ENCODE measurements around the gene UGGT2. TPM values are rescaled to one million over a fixed set of nuclear protein-coding genes. Genes with fewer than 3 reads are reported as not detected.
A peak's percentile ranks its signal among the peaks of the same experiment; 100 is the strongest.

UGGT2 gene
- total and polyA plus RNA-seq, 7 donors, result 2.1 to 7.2 (median 4.3) TPM

DNA sequence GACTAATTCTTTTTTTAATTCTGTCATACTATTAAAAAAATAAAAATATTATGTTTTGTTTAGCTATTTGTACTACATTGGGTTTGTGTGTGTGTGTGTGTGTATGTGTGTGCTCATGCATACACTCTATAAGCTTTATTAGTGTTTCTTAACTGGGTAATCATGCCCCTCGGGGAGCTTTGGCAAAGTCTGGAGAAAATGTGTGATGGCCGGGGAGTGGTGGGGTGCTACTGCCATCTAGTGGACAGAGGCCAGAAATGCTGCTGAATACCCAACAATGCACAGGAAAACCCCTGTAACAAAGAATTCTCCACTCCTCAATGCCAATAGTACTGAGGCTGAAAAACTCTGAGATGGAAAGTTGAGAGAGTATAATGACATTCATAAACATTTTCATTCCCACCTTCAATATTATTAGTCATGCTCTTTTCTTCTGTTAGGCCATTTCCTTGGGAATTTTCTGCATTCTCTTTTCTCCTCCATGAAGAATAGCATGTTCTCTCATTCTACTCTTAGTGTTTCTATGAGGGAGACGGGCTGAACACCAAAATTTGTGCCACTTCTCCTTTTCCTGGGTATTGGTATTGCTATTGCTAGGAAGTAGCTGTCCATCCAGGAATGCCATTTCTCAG, 219.0 kb downstream of the UGGT2 start:
- no peaks in the 10 kb centered on the region for H3K36me3 ChIP-seq (ENCODE audit: insufficient read depth in 1 of 2, low read depth in 1 of 2)
- DNase-seq (peak; percentile 39 to 70), ATAC-seq (peak; percentile 65 to 86 (median 74))
- H3K9me3 ChIP-seq, result no peaks in the 10 kb centered on the region
- no peak overlapping the region for H3K4me3 ChIP-seq
- TF ChIP-seq, protein P1, sequence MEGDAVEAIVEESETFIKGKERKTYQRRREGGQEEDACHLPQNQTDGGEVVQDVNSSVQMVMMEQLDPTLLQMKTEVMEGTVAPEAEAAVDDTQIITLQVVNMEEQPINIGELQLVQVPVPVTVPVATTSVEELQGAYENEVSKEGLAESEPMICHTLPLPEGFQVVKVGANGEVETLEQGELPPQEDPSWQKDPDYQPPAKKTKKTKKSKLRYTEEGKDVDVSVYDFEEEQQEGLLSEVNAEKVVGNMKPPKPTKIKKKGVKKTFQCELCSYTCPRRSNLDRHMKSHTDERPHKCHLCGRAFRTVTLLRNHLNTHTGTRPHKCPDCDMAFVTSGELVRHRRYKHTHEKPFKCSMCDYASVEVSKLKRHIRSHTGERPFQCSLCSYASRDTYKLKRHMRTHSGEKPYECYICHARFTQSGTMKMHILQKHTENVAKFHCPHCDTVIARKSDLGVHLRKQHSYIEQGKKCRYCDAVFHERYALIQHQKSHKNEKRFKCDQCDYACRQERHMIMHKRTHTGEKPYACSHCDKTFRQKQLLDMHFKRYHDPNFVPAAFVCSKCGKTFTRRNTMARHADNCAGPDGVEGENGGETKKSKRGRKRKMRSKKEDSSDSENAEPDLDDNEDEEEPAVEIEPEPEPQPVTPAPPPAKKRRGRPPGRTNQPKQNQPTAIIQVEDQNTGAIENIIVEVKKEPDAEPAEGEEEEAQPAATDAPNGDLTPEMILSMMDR (IDR thresholded peaks at IDR 0.05), result peak; percentile 96
- WGBS, 3 donors, result 23 to 25% (median 23%) methylated on average over 3 of the region's 3 CpGs
- no peak overlapping the region for H3K27ac ChIP-seq
- H3K4me1 ChIP-seq, result no peaks in the 10 kb centered on the region
- H3K27me3 ChIP-seq (ENCODE audit: insufficient read depth in 3 of 3, low read length in 2 of 3), result no peaks in the 10 kb centered on the region
- intact Hi-C loops (cut with DNase I), result loop anchor here in 1 of 2 donors (1.0 to 5.0 kb wide), 2 partner anchors 210 to 297 kb away; no protein-coding TSS in a partner anchor

DNA sequence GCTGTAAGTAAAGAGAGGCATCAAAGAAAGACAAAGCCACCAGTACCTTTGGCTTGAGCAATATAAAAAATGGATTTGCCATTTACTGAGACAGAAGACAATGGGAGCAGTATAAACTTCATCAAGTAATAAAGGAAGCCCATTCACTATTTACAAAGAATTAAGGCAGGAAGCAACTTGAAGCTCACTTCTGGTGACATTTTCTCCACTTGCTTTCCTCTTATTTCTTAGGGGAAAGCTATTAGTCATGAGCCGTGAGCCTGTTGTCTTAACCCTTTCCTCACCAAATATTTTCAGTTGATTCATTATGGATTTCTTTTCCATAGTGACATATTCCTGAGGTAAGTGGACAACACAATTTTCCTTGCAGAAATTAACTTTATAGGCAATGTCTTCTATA, 219.5 kb downstream of the UGGT2 start:
- H3K4me3 ChIP-seq, result no peak overlapping the region
- WGBS, 3 donors, result 5 to 25% (median 9%) methylated on average over 1 of the region's 1 CpG
- H3K27ac ChIP-seq, result no peak overlapping the region
- no peaks in the 10 kb centered on the region for H3K9me3 ChIP-seq
- TF ChIP-seq, protein P1 (IDR thresholded peaks at IDR 0.05), result no peak
- H3K36me3 ChIP-seq (ENCODE audit: insufficient read depth in 1 of 2, low read depth in 1 of 2), result no peaks in the 10 kb centered on the region
- H3K27me3 ChIP-seq (ENCODE audit: insufficient read depth in 3 of 3, low read length in 2 of 3), result no peaks in the 10 kb centered on the region
- no peak for ATAC-seq
- H3K4me1 ChIP-seq, result no peaks in the 10 kb centered on the region
- no peak for DNase-seq
- intact Hi-C loops (cut with DNase I), result loop anchor here in 1 of 2 donors (1.0 to 5.0 kb wide), 2 partner anchors 209 to 296 kb away; no protein-coding TSS in a partner anchor

DNA sequence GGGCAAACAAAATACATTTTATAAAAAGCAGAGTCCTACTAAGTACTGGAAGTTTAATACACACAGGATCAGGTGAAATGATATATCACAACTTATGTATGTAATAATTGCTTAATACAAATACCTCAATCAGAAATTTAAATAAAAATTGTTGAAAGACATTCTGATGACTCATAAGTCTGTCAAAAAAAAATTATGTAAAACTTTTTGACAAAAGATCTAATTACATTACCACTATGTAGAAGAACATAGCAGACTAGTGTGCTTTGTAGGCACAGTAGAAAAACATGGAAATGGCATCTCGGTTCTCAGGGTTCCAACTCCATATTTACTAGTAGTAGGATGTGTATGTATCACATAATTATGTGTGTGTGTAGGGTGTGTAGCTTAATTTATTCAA, 220.1 kb downstream of the UGGT2 start:
- Histone ChIP-seq H3K27me3 (ENCODE audit: insufficient read depth in 3 of 3, low read length in 2 of 3) (no peaks in the 10 kb centered on the region), H3K27ac (no peak overlapping the region), H3K4me3 (no peak overlapping the region), H3K4me1 (no peaks in the 10 kb centered on the region), H3K36me3 (ENCODE audit: insufficient read depth in 1 of 2, low read depth in 1 of 2) (no peaks in the 10 kb centered on the region), H3K9me3 (no peaks in the 10 kb centered on the region)
- TF ChIP-seq, protein P1 (IDR thresholded peaks at IDR 0.05), result no peak
- 86 to 96% (median 91%) methylated on average over 1 of the region's 1 CpG for WGBS, 3 donors
- ATAC-seq (no peak), DNase-seq (no peak)
- intact Hi-C loops (cut with DNase I), result loop anchor here in 1 of 2 donors (5.0 kb wide), 1 partner anchor 296 kb away; no protein-coding TSS in a partner anchor

DNA sequence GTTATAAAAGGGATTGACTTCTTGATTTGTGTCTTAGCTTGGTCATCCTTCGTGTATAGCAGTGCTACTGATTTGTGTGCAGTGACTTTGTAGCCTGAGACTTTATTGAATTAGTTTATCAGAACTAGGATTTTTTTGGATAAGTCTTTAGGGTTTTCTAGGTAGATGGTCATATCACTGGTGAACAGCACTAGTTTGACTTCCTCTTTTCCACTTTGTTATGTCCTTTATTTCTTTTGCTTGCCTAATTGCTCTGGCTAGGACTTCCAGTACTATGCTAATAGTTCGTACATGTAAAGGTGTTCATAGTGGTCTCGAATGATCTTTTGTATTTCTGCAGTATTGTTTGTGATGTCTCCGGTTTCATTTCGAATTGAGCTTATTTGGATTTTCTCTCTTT, 230.9 kb downstream of the UGGT2 start:
- no peak overlapping the region for H3K4me3 ChIP-seq
- no peaks in the 10 kb centered on the region for H3K36me3 ChIP-seq (ENCODE audit: insufficient read depth in 1 of 2, low read depth in 1 of 2)
- DNase-seq, result no peak
- ATAC-seq, result no peak
- H3K9me3 ChIP-seq, result no peaks in the 10 kb centered on the region
- intact Hi-C loops (cut with DNase I), result no loop called here
- TF ChIP-seq, protein P1 (IDR thresholded peaks at IDR 0.05), result no peak
- H3K27me3 ChIP-seq (ENCODE audit: insufficient read depth in 3 of 3, low read length in 2 of 3), result no peaks in the 10 kb centered on the region
- no peak overlapping the region for H3K27ac ChIP-seq
- WGBS, 3 donors, result 94 to 99% (median 96%) methylated on average over 5 of the region's 5 CpGs
- H3K4me1 ChIP-seq, result no peaks in the 10 kb centered on the region

DNA sequence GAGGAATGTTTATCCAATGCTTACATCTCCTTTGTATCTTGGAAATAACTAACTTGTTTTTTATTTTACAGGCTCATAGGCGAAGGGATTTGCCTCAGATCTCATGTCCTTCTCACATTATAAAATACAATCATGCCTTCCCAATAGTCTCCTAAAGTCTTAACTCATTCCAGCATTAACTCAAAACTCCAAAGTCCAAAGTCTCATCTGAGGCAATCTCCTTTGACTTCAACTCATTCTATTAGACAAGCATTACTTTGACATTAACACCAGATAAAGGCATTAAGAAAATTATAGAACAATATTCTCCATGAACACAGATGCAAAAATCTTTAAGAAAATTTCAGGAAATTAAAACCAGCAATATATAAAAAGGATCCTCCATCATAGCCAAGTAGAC, 238.7 kb downstream of the UGGT2 start:
- TF ChIP-seq, protein P1 (IDR thresholded peaks at IDR 0.05), result no peak
- H3K36me3 ChIP-seq (ENCODE audit: insufficient read depth in 1 of 2, low read depth in 1 of 2), result no peaks in the 10 kb centered on the region
- no peaks in the 10 kb centered on the region for H3K4me1 ChIP-seq
- H3K27ac ChIP-seq, result no peak overlapping the region
- H3K27me3 ChIP-seq (ENCODE audit: insufficient read depth in 3 of 3, low read length in 2 of 3), result no peaks in the 10 kb centered on the region
- intact Hi-C loops (cut with DNase I), result no loop called here
- 95 to 100% (median 100%) methylated on average over 1 of the region's 1 CpG for WGBS, 3 donors
- no peaks in the 10 kb centered on the region for H3K9me3 ChIP-seq
- H3K4me3 ChIP-seq, result no peak overlapping the region
- no peak for DNase-seq
- ATAC-seq, result no peak

All from psoas muscle (tissue), 8 donors.